NT2/D1 (cell line): ENCODE results near the gene KLHL3.

ENCODE experiments used
- DNase-seq: peaks from one replicate; pipeline ENCODE4 v3.0.0-alpha.2; 2011; ENCODE audit warnings: low read depth, low spot score
- H3K27me3 ChIP-seq: 2 replicates; pipeline ENCODE4 v1.6.0; 2011; ENCODE audit warnings: mild to moderate bottlenecking; ENCODE audit not compliant: insufficient read length, insufficient read depth
- H3K36me3 ChIP-seq: 2 replicates; pipeline ENCODE4 v1.6.1; 2011; ENCODE audit warnings: mild to moderate bottlenecking, low read length, mixed read lengths; ENCODE audit not compliant: insufficient read depth, insufficient read length
- H3K4me1 ChIP-seq: 2 replicates; pipeline ENCODE4 v1.5.1; 2011; ENCODE audit not compliant: insufficient read depth, insufficient read length
- H3K4me3 ChIP-seq: 2 replicates; pipeline ENCODE4 v1.5.1; 2011; ENCODE audit warnings: low read depth; ENCODE audit not compliant: insufficient read length
- H3K9ac ChIP-seq: 2 replicates; pipeline ENCODE4 v1.6.0; 2011; ENCODE audit warnings: low read depth; ENCODE audit not compliant: insufficient read length
- H3K9me3 ChIP-seq: 2 replicates; pipeline ENCODE4 v1.5.1; 2011; ENCODE audit warnings: mild to moderate bottlenecking, low read length; ENCODE audit not compliant: insufficient read depth
- SUZ12 ChIP-seq: IDR thresholded peaks from 2 replicates; pipeline ENCODE4 v1.6.1; 2011; ENCODE audit not compliant: insufficient read length, insufficient read depth; ENCODE audit errors: extremely low read depth
- YY1 ChIP-seq: IDR thresholded peaks from 2 replicates; pipeline ENCODE4 v1.6.1; 2011; ENCODE audit not compliant: insufficient read length, insufficient read depth
- ZNF274 ChIP-seq: IDR thresholded peaks from 2 replicates; pipeline ENCODE4 v1.6.1; 2011; ENCODE audit warnings: mild to moderate bottlenecking, low read depth, low read length

The KLHL3 gene

GRCh38 chr5:137714946-137715345 is 20.9 kb downstream of the KLHL3 start:
- TF ChIP-seq ZNF274 (no peak), YY1 (no peak), SUZ12 (no peak)
- H3K4me1 ChIP-seq: no peaks in the 10 kb centered on the region
- no peaks in the 10 kb centered on the region for H3K36me3 ChIP-seq
- H3K4me3 ChIP-seq: no peak overlapping the region
- peaks cover 19% of the 10 kb centered on the region for H3K9me3 ChIP-seq
- H3K27me3 ChIP-seq: no peaks in the 10 kb centered on the region
- H3K9ac ChIP-seq: no peak overlapping the region
- no peak for DNase-seq

GRCh38 chr5:137714494-137714893 is 21.4 kb downstream of the KLHL3 start:
- no peak overlapping the region for H3K9ac ChIP-seq
- DNase-seq: no peak
- TF ChIP-seq SUZ12: no peak
- TF ChIP-seq ZNF274: no peak
- TF ChIP-seq YY1: no peak

GRCh38 chr5:137712139-137712667 is 23.7 kb downstream of the KLHL3 start:
- Histone ChIP-seq H3K4me3 (no peak overlapping the region), H3K4me1 (no peaks in the 10 kb centered on the region), H3K9ac (no peak overlapping the region), H3K27me3 (no peaks in the 10 kb centered on the region), H3K9me3 (peaks cover 19% of the 10 kb centered on the region), H3K36me3 (no peaks in the 10 kb centered on the region)
- DNase-seq: no peak
- TF ChIP-seq SUZ12: no peak
- no peak for TF ChIP-seq YY1
- TF ChIP-seq ZNF274: no peak

More at GRCh38 chr5:137714494-137714893, 21.4 kb downstream of the KLHL3 start:
- H3K4me1 ChIP-seq: no peaks in the 10 kb centered on the region
- H3K36me3 ChIP-seq: no peaks in the 10 kb centered on the region
- no peaks in the 10 kb centered on the region for H3K27me3 ChIP-seq
- no peak overlapping the region for H3K4me3 ChIP-seq
- H3K9me3 ChIP-seq: peaks cover 19% of the 10 kb centered on the region

- no peak for TF ChIP-seq YY1
- TF ChIP-seq ZNF274: no peak
- no peak for TF ChIP-seq SUZ12
Observed at GRCh38 chr5:137710086-137710485, 25.8 kb downstream of the KLHL3 start.

GRCh38 chr5:137708796-137709559 is 26.9 kb downstream of the KLHL3 start:
- Histone ChIP-seq H3K9me3 (peaks cover 17% of the 10 kb centered on the region), H3K27me3 (no peaks in the 10 kb centered on the region), H3K4me3 (no peak overlapping the region), H3K4me1 (no peaks in the 10 kb centered on the region), H3K9ac (no peak overlapping the region), H3K36me3 (no peaks in the 10 kb centered on the region)
- DNase-seq: no peak
- TF ChIP-seq ZNF274 (no peak), YY1 (no peak), SUZ12 (no peak)

More at GRCh38 chr5:137710086-137710485, 25.8 kb downstream of the KLHL3 start:
- Histone ChIP-seq H3K27me3 (no peaks in the 10 kb centered on the region), H3K4me1 (no peaks in the 10 kb centered on the region), H3K36me3 (no peaks in the 10 kb centered on the region), H3K9me3 (peaks cover 19% of the 10 kb centered on the region), H3K9ac (no peak overlapping the region), H3K4me3 (no peak overlapping the region)
- DNase-seq: no peak

GRCh38 chr5:137708062-137708461 is 27.8 kb downstream of the KLHL3 start:
- Histone ChIP-seq H3K36me3 (no peaks in the 10 kb centered on the region), H3K4me1 (no peaks in the 10 kb centered on the region), H3K27me3 (no peaks in the 10 kb centered on the region), H3K9ac (no peak overlapping the region), H3K9me3 (peaks cover 9% of the 10 kb centered on the region), H3K4me3 (no peak overlapping the region)
- no peak for DNase-seq
- TF ChIP-seq YY1 (no peak), ZNF274 (no peak), SUZ12 (no peak)

- H3K9ac ChIP-seq: no peak overlapping the region
- no peaks in the 10 kb centered on the region for H3K27me3 ChIP-seq
- H3K36me3 ChIP-seq: no peaks in the 10 kb centered on the region
- TF ChIP-seq SUZ12 (no peak), ZNF274 (no peak), YY1 (no peak)
- H3K9me3 ChIP-seq: no peaks in the 10 kb centered on the region
- no peak overlapping the region for H3K4me3 ChIP-seq
- no peaks in the 10 kb centered on the region for H3K4me1 ChIP-seq
- no peak for DNase-seq
Observed at GRCh38 chr5:137706841-137707240, 29.0 kb downstream of the KLHL3 start.
